NCI-H748 treated with DMSO at 0.1 percent for 48 hours (cell line): ENCODE results near the gene RPSA.
A peak's percentile ranks its signal among the peaks of the same experiment; 100 is the strongest.
"Not testable (repeated sequence)": the region's sequence is repeated elsewhere in the genome, so short reads cannot be mapped to it uniquely, and the experiment has no call there.

Experiments
- DNase-seq: peaks from one replicate; lab custom pipeline; 2025; lab: John Stamatoyannopoulos, UW

RPSA gene

DNA sequence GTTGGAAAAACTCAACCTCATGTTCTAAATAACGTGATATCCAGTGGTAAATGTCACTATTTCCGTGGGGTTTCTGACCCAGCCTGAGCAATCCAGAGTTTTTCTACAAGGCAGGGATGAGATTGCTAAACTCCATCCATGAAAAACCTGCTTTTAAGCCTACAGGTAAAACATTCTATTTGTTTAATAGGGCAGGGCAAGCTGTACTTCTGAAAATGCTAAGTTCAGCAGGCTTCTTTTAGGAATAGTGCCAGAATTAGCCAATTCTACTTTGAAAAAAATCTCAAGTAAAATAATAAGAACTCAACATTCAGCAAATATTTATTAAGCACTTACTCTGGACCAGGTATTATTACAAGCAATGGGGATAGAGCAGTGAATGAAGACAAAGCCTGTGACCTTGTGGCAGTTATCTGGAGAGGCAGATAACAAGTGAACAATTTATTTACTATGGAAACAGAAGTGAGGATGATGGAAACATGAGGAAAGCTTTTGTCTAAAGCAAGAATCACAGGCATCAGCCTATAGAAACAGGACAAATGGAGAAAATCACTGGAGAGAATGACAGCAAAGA, 13.3 kb downstream of the RPSA start:
- peak; percentile 39 for DNase-seq

DNA sequence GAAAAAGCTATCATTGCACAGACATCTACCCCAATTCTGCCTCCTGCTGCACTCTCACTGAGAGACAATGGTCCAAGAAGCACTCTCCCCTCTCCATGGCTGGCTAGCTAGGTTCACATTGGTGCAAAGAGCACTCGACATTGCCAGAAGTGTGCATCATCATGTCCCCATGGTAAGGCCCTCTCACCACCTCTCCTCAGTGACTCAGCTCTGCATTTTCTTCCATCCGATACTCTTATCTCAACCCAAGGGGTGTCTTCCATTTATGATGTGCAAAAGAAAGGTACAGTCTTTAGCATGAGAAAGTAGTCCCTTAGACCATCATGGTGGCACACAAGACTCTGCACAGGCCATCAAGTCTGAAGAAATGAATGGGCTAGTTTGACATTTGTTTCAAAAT, 14.0 kb downstream of the RPSA start:
- no peak for DNase-seq

DNA sequence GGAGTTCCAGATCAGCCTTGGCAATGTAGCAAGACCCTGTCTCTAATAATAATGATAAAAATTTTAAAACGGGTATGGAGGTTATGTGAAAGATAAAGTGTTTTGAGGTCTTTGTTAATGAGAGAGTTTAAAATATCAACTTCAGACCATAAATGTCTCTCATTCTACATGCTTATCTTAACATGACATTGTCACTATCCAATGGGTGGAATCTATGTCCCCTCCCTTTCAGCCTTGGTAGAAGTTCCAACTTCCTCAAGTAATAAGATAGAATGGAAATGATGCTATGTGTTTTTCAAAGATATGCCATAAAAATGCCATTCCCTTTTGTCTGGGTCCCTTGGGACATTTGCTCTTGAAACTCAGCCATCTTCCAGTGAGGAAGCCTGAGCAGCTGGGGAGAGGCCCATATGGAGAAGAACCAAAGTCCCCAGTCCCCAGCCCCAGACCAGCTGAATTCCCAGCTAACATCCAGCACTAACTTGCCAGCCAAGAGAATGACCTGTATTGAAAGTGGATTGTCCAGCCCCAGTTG, 17.0 kb downstream of the RPSA start:
- DNase-seq, result no peak

DNA sequence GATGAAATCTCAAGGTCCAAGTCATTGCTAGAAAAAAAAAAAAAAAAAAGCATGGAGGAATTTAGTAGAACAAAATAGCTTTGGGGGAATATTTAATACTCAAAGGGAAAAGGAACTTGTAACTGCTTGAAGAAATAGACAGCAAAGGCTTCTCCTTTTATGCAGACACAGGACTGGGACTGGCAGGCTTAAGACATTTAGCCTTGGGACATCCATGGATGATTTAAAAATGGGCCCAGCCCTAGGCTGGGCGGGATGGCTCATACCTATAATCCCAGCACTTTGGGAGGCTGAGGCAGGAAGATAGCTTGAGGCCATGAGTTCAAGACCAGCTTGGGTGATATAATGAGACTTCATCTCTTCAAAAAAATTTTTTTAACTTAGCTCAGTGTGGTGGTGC, 19.8 kb downstream of the RPSA start:
- DNase-seq, result no peak

DNA sequence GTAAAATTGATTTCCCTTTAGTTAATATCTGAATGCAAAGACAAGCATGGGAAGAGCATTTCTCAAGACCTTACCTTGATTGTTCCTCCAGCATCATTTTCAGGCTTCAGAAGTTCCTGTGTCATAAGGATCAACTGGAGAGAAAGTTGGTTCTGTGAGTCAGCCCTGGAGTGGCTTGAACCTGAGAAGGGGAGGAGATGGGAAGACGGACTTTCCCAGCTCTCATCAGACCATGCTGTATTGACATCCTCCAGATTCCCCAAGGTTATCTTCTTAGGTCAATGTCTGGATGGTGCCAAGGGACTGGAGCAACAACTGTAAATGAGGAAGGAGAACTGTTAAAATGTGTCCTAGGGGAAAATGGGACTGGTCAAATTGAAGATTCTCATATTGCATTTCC, 21.0 kb downstream of the RPSA start:
- no peak for DNase-seq

DNA sequence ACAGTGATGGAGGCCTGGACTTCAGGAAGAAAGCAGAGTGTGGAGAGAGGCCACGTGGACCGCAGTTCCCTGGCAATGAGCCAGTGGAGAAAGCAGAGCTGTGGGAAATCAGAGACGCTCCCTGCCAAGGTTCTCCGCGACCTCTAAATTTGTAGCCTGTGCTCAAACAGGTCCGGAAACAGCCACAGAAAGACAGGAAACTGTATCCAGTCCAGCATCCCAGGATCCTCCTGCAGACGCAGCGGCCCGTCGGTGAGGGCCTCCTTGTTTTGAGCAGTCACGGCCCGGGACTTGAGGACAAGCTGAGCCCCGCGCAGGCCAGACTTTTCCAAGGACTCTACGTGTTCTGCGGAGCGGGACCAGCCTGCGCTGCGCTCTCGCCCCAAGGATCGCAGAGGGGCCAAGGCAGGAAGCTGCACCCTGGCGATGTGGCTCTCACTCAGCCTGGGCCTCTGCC, 22.3 kb downstream of the RPSA start:
- no peak for DNase-seq

DNA sequence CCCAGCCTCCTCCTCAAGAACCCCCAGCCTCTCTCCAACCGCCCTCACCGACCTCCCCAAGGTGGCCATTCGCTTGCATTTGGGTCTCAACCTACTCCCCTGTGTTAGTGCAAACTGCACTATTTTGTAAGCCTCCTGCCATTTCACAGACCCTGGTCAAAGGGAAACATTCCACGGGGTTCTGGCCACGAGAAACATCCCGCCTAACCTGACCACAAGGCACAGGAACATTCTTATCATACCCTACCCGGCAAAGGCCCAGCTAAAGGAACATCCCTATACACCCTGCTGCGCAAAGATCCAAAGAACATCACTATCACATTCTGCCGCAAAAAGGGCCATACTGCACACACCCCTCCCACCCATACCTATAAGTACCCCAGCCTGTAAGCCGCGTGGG, 22.9 kb downstream of the RPSA start:
- no peak for DNase-seq

DNA sequence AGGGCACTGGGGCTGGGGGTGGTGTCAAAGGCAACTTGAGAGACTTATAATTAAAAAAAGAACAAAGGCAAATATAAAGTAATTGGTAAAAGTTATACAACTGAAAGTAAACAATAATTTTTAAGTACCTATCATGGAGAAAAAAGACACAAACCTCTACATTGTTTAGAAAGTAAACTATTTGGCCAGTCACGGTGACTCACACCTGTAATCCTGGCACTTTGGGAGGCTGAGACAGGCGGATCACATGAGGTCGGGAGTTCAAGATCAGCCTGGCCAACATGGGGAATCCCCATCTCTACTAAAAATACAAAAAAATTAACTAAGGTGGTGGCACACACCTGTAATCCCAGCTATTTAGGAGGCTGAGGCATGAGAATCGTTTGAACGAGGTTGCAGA, 25.8 kb downstream of the RPSA start:
- no peak for DNase-seq

DNA sequence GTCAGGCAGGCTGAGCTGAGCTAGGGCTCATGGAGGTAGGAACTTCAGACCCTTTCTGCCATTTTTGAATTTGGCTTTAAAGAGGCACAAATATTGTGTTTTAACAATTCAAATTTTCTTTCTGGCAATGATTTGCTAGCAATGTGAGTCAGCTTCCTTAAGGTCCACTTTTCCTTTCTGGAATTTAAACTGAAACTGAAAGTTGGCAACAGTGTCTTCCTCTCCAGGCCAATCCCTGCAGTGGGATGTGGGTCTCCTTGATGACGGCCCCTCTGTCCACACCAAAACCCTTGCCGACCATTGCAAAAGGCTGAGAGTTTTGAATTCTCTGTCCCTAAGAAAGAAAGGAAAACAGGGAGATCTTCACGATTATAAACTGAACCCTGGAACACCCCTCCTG, 27.1 kb downstream of the RPSA start:
- no peak for DNase-seq

DNA sequence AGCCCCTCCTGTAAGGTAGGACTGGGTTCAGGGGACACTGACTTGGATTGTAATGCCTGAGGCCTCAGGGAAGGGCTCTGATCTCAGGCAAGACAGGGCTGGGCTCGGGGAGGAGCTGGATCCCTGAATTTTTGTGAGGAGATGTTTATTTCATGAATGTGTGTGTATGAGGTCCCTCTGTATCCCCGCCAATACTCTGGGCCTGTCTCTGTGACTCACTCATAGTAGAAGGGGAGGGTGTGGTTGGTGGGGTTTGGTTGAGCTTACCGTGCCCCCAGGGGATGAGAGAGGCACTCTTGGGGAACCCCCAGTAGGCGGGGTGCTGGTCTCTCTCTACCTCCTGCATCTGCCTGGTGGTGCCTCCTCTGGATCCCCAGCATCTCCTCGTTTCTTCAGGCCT, 28.1 kb downstream of the RPSA start:
- no peak for DNase-seq

DNA sequence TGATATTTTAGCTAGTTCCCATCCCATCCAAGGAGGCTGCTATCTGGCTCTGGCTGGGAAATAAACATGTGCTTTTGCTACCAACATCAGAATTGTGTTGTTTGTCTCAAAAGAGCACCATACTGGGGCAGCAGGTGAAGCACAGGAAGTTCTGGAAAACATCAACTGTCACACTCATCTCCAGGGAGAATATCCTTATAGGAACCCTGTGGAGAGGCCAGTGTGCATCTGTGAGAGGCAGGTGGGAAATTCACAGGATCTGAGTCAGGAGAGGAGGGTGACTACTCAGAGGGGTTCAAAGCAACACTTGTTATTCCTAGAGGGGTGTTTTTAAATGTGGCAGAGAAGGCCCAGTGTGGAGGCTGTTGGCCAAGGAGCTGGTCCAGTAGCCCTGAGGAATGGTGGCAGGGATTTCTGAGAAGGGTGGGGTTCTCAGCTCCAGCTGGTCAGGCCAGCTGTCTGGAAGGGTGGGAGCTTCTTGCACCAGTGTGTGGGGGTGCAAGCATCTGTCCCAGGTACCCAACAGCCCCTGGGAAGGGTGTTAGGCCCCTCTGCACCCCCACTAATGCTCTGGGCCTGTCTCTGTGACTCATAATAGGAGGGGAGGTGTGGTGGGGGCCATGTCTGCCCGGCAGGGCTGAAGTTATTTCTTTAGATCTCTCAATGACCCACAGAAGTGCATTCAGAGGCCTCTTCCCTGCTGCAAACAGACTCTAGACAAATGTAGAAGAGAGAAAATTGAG, 28.7 kb downstream of the RPSA start:
- no peak for DNase-seq

DNA sequence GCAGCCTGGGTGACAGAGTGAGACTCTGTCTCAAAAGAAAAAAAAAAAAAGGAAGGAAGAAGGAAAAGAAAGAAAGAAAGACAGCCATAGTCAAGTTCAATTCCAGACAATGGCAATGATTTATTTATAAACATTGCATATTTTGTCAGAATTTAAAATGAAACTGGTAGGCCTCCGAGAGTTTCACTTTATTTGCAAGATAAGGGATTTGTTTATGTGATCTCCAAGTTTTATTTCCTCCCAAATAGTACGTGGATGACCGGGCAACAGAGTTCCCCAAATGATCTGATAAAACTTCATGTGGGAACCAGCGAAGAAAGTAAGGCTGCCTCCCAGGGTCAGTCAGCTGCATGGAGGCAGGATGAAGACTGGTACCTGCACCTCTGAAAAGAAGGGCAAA, 32.4 kb downstream of the RPSA start:
- DNase-seq, result no peak

DNA sequence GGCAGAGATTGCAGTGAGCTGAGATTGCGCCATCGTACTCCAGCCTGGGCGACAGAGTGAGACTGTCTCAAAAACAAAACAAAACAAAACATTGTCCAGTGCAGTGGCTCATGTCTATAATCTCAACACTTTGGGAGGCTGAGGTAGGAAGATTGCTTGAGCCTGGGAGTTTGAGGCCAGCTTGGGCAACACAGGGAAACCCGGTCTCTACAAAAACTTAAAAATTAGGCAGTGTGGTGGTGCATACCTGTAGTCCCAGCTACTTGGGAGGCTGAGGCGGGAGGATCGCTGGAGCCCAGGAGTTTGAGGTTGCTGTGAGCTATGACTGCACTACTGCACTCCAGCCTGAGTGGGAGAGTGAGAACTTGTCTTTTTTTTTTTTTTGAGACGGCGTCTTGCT, 33.8 kb downstream of the RPSA start:
- DNase-seq, result no peak

DNA sequence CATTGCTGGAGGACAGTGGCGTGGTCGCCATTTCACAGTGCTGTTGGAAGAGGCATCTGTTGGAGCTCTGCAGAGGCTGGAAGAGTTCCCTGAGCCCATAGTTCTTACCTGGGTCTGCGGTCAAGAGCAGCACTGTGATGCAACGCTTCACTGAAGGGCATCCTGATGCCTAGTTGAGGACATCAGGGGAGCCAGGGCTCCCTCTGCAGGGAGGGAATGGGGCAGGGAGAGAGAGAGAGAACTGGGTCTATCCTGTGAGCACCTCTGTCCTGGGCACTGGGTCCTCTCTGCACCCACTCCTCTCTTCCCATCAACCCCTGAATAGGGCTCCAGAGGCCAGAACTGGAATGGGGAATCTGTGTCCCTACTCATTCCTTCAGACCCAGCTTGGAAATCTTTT, 37.0 kb downstream of the RPSA start:
- no peak for DNase-seq

DNA sequence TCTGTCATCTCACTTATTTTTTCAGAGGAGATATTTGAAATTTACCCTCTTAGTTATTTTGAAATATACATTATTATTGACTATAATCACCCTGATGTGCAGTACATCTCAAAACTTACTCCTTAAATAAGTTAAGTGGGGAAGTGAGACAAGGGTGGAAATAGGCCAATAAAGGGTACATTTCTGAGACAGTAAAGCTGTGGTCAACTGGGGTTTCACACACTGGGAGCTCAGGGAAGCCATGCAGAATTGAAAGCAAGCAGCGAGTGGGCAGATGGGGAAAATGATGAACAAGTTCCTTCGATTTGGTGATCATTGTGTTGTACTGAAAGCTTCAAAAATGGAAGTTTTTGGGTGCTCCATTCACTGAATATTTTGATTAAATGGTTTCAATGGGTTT, 39.4 kb downstream of the RPSA start:
- no peak for DNase-seq

DNA sequence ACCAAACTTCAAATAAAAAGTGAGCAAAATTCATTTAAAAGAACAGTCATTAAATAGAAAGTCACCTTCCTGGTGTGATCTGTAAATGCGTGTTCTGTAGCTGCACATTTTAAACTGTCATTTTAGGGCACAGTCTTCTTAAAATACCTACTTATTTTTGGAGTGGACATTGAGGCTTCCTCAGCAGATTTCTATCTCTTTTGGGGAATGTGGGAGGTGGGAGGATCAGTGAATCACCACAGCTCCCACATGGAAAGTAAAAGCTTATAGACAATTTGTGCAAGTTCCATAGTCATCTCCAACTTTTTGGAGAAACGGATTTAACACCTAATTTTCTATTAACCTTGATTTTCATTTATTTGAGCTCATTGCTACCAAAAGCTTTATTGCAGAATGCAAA, 39.9 kb downstream of the RPSA start:
- DNase-seq, result no peak

DNA sequence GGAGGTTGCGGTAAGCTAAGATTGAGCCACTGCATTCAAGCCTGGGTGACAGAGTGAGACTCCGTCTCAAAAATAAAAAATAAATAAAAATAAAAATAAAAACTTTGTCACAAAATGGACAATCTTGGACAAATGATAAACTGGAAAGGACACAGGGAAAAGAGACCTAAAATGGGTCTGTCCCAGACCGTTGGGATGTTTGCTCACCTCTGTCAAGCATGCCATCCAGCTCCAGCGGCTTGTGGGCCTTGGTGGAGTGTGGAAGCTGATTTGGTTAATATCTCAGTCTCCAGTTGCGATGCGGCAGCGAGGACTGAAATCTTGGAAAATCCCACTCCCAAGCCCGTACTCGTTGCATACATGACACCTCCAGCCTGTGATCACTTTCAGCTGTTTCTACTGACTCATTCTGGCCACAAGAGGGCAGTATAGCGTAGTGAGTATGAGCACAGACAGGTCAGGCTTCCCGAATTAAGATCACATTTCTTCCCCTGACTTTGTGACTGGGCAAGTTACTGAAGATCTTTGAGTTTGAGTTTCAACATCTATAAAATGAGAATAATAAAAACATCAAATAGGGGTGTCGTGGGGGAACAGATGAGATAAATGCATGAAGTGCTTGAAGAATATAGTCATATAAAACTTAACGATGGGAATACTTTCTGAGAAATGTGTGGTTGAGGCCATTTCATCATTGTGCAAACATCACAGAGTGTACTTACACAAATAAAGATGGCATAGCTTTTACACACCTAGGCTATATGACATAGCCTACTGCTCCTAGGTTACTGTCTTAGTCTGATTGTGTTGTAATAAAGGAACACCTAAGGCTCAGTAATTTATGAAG, 41.3 kb downstream of the RPSA start:
- DNase-seq, result peak; percentile 16

DNA sequence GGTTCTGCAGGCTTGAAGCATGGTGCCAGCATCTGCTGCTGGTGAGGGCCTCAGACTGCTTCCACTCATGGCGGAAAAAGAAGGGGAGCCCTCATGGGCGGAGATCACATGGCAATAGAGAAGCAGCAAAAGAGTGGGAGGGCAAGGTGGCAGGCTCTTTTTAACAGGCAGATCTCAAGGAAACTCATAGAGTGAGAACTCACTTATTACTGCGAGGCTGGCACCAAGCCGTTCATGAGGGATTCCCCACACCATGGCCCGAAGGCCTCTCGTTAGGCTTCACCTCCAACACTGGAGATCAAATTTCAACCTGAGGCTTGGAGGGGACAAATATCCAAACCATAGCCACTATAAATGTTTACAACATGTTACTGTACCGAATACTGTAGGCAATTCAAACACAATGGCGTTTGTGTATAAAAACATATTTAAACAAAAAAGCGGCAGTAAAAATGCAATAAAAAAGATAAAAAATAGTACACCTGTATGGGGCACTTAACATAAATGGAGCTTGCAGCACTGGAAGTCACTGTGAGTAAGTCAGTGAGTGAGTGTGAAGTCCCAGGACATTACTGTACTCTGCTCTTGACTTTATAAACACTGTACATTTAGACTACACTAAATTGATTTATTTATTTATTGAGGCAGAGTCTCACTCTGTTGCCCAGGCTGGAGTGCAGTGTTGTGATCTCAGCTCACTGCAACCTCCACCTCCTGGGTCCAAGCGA, 42.1 kb downstream of the RPSA start:
- DNase-seq, result no peak

DNA sequence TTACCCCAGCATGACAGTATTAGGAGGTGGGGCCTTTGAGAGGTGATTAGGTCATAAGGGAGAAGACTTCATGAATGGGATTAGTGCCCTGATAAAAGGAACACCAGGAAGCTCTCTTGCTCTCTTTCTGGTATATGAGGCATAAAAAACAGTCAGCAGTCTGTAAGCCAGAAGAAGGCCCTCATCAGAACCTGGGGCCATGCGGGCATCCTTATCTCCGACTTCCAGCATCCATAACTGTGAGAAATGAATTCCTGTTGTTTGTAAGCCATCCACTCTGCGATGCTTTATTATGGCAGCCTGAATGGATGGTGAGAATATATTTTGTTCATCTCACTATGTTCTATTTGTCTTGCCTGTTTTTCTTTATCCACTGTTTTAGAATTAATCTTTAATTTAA, 43.3 kb downstream of the RPSA start:
- DNase-seq, result no peak

DNA sequence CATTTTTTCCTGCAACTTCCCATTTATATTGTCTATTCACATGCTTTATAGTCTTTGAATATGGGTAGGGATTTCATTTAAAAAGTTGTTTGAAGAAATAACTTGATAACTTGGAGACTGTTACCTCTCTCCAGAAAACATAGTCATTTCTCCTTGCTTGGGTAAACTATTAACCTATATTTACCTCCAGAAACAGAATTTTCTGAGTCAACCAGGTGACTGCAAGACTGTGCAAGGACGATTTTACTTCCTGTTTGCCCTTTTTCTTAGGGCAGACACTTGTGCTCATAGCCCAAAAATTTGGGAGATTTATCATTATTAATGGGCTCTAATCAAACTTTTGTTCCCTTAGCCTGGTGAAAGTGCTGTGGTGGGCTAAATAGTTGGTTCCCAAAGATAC, 46.6 kb downstream of the RPSA start:
- no peak for DNase-seq

DNA sequence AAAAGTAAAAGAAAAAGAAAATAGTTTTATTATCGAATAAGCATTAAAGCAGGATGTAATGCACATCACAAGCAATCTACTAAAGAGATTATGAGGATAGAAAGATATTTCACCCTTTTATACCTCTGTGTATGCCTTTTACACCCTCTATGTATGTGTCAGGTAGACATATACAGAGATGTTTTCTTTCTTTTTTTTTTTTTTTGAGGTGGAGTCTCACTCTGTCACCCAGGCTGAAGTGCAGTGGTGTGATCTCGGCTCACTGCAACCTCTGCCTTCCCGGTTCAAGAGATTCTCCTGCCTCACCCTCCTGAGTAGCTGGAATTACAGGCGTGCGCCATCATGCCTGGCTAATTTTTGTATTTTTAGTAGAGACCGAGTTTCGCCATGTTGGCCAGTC, 47.4 kb downstream of the RPSA start:
- DNase-seq, result not testable (repeated sequence)

DNA sequence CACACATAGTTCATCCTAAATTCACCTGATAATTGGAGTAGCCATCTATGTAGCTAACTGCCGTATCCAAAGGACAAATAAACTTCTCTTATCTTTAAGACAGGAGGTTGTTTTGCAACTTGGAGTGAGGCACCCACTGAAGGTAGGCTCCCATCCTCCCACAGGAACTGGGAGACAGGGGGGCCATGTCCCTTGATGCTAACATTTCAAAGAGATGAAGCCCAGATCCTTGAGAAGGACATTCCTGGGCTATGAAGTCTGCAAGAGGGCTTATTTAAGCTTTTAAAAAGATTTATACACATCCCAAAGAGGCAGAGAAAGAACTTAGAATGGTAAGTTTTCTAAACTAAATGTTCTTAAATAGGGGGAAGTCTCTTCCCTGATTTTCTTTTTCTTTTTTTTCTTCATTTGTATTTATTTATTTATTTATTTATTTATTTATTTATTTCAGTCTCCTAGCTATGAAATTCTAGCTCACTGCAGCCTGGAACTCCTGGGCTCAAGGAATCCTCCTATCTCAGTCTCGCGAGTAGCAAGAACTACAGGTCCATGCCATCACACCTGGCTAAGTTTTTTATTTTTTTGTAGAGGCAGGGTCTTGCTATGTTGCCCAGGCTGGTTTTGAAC, 48.2 kb downstream of the RPSA start:
- DNase-seq, result no peak
